AG04450 (cell line): ENCODE measurements around the gene DENND1B. TPM values are rescaled to one million over a fixed set of nuclear protein-coding genes. Genes with fewer than 3 reads are reported as not detected.

ENCODE experiments used
- CTCF ChIA-PET: fragments of 300-600, 350-600 bp; formaldehyde crosslinking; extraction: SDS; loops from one replicate; lab custom pipeline; 2022; ENCODE audit warnings: antibody characterized with exemption, inconsistent platforms; lab: Charles Lee
- POLR2A ChIA-PET: fragments of 350-600 bp; formaldehyde crosslinking; extraction: SDS; loops from one replicate; lab custom pipeline; 2021; ENCODE audit warnings: antibody characterized with exemption, inconsistent platforms; lab: Yijun Ruan, JAX
- DNase-seq: peaks from one replicate; pipeline ENCODE4 v3.0.0-alpha.2; 2011; ENCODE audit warnings: low read depth, low spot score
- H3K27ac ChIP-seq: one replicate; pipeline ENCODE4 v1.5.1; 2012; ENCODE audit warnings: low read depth, low read length, control low read depth
- H3K27me3 ChIP-seq: one replicate; pipeline ENCODE4 v1.6.0; 2012; ENCODE audit warnings: low read length; ENCODE audit not compliant: control insufficient read depth, insufficient read depth
- H3K4me3 ChIP-seq: 2 replicates; pipeline ENCODE4 v1.5.1; 2011; ENCODE audit warnings: mild to moderate bottlenecking, low read depth, low read length, control low read depth
- H3K9me3 ChIP-seq: 2 replicates; pipeline ENCODE4 v1.5.1; 2012; ENCODE audit warnings: low read length; ENCODE audit not compliant: control insufficient read depth, insufficient read depth
- polyA plus RNA-seq: library from polyadenylated mRNA; depleted of rRNA; stranded (reverse); fragments of >200 nt; gene quantifications from 2 replicates; pipeline ENCODE4 v1.2.3, GENCODE V29; 2011
- TF ChIP-seq, protein P1 (sequence below): IDR thresholded peaks from 2 replicates; pipeline ENCODE4 v1.5.1; 2011; ENCODE audit warnings: low read depth, low read length, control low read depth, inconsistent platforms

The DENND1B gene
- polyA plus RNA-seq, 1 experiment, result 17.7 TPM

DNA sequence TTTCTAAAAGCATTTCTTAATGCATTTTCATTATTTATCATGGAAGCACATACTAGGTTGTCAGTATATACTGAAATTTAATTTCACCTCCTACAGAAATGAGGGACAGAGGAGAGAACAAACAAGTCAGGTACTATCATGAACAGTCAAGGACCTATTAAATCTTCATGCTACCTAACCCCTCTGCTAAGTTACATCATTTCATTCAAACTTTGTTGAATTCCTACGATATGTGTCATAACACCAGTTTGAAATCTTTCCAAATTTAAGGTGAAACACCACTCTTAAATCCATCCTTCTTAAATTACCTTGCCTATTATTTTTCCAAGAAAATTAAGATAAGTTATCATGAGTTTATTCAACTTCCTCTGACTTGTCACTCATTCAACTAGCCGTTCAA lies 78.9 kb downstream of the DENND1B start:
- ChIA-PET POLR2A (no interaction called here), CTCF (no interaction called here)
- Histone ChIP-seq H3K9me3 (no peaks in the 10 kb centered on the region; the same call in 1 of the 2 replicates), H3K4me3 (no peak overlapping the region), H3K27me3 (no peaks in the 10 kb centered on the region), H3K27ac (no peak overlapping the region)
- DNase-seq, result no peak
- TF ChIP-seq, protein P1, sequence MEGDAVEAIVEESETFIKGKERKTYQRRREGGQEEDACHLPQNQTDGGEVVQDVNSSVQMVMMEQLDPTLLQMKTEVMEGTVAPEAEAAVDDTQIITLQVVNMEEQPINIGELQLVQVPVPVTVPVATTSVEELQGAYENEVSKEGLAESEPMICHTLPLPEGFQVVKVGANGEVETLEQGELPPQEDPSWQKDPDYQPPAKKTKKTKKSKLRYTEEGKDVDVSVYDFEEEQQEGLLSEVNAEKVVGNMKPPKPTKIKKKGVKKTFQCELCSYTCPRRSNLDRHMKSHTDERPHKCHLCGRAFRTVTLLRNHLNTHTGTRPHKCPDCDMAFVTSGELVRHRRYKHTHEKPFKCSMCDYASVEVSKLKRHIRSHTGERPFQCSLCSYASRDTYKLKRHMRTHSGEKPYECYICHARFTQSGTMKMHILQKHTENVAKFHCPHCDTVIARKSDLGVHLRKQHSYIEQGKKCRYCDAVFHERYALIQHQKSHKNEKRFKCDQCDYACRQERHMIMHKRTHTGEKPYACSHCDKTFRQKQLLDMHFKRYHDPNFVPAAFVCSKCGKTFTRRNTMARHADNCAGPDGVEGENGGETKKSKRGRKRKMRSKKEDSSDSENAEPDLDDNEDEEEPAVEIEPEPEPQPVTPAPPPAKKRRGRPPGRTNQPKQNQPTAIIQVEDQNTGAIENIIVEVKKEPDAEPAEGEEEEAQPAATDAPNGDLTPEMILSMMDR, result no peak

DNA sequence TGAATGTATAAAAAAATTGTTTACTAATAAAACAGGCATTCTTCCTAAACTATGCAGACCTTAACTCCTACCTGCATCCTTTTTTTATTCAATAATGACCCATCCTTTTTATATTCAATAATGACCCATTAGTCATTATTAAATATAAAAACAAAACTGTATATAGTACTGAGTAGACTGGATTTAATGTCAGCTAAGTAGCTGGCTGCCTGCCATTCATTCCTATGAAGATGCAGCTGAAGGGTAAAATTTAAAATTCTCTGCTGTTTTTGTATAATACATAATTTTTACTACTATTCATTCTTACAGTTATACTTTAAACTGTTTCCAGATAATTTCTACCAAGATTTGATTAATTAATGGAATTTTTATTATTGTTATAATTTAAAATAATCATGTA lies 79.3 kb downstream of the DENND1B start:
- Histone ChIP-seq H3K9me3 (no peaks in the 10 kb centered on the region), H3K27me3 (no peaks in the 10 kb centered on the region), H3K4me3 (no peak overlapping the region), H3K27ac (no peak overlapping the region)
- TF ChIP-seq, protein P1, result no peak
- no peak for DNase-seq
- ChIA-PET POLR2A (no interaction called here), CTCF (no interaction called here)

DNA sequence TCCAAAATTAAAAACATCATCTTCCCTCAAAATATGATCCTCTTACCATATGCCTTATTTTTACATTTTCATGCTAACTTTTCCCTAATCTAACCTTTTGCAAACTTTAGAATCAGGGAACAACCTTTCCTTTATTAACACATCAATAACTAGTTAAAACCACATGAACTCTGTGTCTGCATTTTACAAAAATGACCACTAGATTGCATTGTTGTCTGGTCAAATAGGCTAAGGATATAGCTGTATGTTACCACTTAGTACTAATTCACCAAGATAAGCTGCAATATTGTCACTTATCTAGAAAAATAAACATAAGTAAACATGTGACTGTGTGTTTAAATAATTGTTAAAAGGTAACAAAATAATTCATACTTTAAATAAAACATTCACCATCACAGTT lies 82.3 kb downstream of the DENND1B start:
- CTCF ChIA-PET, result interaction anchor here (0.6 to 3.5 kb wide), 6 partner anchors 78 to 234 kb away, joined by 3 to 18 read pairs (median 6); partner anchors contain the start of gene DENND1B
- TF ChIP-seq, protein P1, result peak; percentile 34

DNA sequence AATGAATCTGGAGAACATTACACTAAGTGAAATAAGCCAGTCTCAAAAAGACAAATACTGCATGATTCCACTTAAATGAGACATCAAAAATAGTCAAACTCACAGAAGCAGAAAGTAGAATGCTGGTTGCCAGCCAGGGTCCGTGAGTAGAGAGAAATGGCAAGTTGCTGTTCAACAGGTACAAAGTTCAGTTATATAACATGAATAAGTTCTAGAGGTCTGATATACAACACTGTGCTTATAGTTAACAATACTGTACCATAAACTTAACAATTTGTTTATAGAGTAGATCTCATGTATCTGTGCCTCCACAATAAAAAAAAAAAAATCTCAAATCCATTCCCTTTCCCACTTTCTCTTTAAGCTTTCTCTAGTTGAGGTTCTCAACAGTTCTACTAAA lies 83.5 kb downstream of the DENND1B start:
- no peak for DNase-seq
- H3K9me3 ChIP-seq, result no peaks in the 10 kb centered on the region
- H3K27ac ChIP-seq, result no peak overlapping the region
- ChIA-PET CTCF (interaction anchor here (3.5 kb wide), 1 partner anchor 177 kb away, joined by 18 read pairs; no protein-coding TSS in a partner anchor), POLR2A (no interaction called here)
- no peak overlapping the region for H3K4me3 ChIP-seq
- no peaks in the 10 kb centered on the region for H3K27me3 ChIP-seq
- TF ChIP-seq, protein P1, result no peak

More for the DNA sequence above, 82.3 kb downstream of the DENND1B start:
- Histone ChIP-seq H3K27ac (no peak overlapping the region), H3K4me3 (no peak overlapping the region), H3K27me3 (no peaks in the 10 kb centered on the region), H3K9me3 (no peaks in the 10 kb centered on the region)
- POLR2A ChIA-PET, result interaction anchor here (0.6 kb wide), 1 partner anchor 43 kb away, joined by 3 read pairs; no protein-coding TSS in a partner anchor
- no peak for DNase-seq

DNA sequence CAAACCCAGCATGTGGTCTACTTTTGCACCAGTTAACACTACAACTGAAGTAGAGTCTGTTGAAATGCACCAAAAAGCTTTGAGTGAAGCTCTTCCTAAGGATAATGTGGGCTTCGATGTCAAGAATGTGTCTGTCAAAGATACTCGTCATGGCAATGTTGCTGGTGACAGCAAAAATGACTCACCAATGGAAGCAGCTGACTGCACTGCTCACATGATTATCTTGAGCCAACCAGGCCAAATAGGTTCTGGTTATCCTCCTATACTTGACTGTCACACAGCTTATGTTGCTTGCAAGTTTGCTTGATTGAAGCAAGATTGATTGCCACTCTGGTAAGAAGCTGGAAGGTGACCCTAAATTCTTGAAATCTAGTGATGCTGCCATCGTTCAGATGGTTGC lies 85.2 kb downstream of the DENND1B start:
- Histone ChIP-seq H3K27me3 (no peaks in the 10 kb centered on the region), H3K9me3 (no peaks in the 10 kb centered on the region), H3K4me3 (no peak overlapping the region), H3K27ac (no peak overlapping the region)
- CTCF ChIA-PET, result interaction anchor here (0.8 kb wide), 1 partner anchor 179 kb away, joined by 5 read pairs; no protein-coding TSS in a partner anchor
- TF ChIP-seq, protein P1, result no peak
- POLR2A ChIA-PET, result no interaction called here
- no peak for DNase-seq
